Measurements from ENCODE around the gene TNFRSF1B. TPM values are rescaled to one million over a fixed set of nuclear protein-coding genes. Genes with fewer than 3 reads are reported as not detected.

Gene TNFRSF1B
- total RNA-seq, 4 donors from 2014 or later, result 34.0 to 122 (median 84.5) TPM

- DNase-seq (ENCODE audit: low spot score), result no peak
- no peak for ATAC-seq (ENCODE audit: low FRiP score)
- TF ChIP-seq, protein P1, sequence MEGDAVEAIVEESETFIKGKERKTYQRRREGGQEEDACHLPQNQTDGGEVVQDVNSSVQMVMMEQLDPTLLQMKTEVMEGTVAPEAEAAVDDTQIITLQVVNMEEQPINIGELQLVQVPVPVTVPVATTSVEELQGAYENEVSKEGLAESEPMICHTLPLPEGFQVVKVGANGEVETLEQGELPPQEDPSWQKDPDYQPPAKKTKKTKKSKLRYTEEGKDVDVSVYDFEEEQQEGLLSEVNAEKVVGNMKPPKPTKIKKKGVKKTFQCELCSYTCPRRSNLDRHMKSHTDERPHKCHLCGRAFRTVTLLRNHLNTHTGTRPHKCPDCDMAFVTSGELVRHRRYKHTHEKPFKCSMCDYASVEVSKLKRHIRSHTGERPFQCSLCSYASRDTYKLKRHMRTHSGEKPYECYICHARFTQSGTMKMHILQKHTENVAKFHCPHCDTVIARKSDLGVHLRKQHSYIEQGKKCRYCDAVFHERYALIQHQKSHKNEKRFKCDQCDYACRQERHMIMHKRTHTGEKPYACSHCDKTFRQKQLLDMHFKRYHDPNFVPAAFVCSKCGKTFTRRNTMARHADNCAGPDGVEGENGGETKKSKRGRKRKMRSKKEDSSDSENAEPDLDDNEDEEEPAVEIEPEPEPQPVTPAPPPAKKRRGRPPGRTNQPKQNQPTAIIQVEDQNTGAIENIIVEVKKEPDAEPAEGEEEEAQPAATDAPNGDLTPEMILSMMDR (IDR thresholded peaks at IDR 0.05), result no peak
These were observed 970 bp downstream of the TNFRSF1B start for GRCh38 chr1:12167493-12168429.

DNA sequence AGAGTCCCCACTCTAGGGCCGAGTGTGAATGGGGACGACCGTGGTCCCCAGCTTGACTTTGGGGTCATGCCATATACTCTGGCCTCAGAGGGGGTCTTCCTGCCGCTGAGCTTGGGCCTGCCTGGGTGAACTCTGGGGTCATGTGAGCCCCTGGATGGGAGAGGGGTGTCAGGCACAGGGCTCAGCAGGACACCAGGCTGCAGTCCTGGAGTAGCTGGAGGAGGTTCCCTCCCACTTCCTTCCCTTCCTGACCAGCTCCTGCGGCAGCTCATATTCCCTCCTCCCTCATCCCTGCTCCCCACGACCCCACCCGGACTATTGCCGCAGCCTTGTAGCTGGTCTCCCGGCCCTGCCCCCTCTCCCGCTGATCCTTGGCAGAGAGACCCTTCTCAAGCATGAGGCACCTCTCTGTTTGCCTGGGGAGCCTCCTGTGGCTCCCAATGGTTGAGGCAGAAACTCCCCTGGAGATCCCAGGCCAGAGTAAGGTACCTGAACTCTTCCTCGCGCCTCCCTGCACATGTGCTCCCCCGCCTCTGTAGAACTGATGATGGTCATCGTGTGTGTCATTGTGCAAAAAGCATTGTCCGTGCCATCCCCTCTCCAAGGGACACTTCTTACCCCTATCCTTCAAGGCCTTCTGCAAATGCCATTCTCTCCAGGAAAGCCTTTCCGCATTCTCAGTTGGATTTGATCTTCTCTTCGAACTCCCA lies 1.8 kb downstream of the TNFRSF1B start:
- ATAC-seq (ENCODE audit: low FRiP score) (no peak), DNase-seq (ENCODE audit: low spot score) (no peak)
- TF ChIP-seq, protein P1 (IDR thresholded peaks at IDR 0.05), result no peak

- no peak for ATAC-seq (ENCODE audit: low FRiP score)
- TF ChIP-seq, protein P1 (IDR thresholded peaks at IDR 0.05), result no peak
- DNase-seq (ENCODE audit: low spot score), result no peak
These were observed 2.8 kb downstream of the TNFRSF1B start for GRCh38 chr1:12169442-12170135.

DNA sequence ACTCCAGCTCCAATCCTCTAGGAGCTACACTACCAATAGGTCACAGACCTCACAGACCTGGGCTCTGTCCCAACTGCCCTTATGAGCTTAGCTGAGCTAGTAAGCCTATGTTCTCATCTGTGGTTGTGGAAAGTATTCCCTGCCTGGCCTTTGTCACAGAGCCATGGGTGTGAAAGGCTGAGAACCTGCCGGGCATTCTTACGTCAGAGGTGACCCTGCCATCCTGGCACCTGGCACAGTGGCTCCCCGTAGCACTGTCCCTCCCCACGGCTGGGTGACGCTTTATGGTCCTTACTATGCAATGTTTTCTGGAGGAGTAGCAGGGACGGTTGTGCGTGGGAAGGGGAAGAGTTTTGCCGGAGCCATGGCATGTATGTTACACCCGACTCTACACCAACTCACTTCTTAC lies 3.5 kb downstream of the TNFRSF1B start:
- no peak for ATAC-seq (ENCODE audit: low FRiP score)
- DNase-seq (ENCODE audit: low spot score), result no peak
- TF ChIP-seq, protein P1 (IDR thresholded peaks at IDR 0.05), result no peak

DNA sequence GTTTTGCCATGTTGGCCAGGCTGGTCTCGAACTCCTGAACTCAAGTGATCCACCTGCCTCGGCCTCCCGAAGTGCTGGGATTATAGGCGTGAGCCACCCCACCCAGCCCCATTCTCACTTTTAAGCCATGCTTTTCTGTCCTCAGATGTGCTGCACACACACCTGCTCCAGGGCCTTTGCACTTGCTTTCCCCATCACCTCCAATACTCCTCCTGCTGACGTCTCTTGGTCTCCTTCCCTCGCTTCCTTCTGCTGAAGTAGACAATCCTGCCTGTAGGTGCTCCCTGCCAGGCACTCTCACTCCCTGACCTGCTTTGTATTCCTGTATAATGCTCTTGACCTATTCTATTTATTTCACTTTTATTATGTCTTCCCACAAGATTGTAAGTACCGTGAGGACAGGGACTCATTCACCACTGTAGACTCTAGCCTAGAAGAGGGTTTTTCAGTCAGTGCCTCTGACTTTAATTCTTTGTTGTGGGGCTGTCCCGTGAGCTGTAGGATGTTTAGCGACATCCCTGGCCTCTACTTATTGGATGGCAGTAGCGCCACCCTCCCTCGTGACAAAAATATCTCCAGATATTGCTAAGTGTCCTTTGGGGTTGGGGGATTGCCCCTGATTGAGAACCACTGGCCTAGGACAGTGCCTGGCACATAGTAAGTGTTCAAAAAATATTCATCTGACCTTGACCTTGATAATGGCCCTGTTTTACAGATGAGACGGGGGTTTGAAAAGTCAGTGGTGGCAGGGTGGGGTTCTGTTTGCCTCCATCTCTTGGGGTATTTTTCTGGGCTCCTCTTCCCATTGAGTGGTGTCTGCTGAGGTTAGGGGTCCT lies 4.6 kb downstream of the TNFRSF1B start:
- TF ChIP-seq, protein P1 (IDR thresholded peaks at IDR 0.05), result no peak
- DNase-seq (ENCODE audit: low spot score) (no peak), ATAC-seq (ENCODE audit: low FRiP score) (no peak)
